Transverse colon (tissue), 3 donors: ENCODE measurements around the gene MDM2.

Experiments used
- POLR2A ChIP-seq: fragments of 450-650 bp; IDR thresholded peaks from one replicate; pipeline ENCODE4 v1.6.1; 2016; ENCODE audit warnings: antibody characterized with exemption, mild to moderate bottlenecking, moderate library complexity
- TF ChIP-seq, protein P1 (sequence below), 5 experiments: fragments of 200-600 bp in 3 of 5; fragments of 450-650 bp in 2 of 5; sonication (generic) in 3 of 5; IDR thresholded peaks; 1 replicate in 2 of 5; 2 replicates in 3 of 5; pipeline ENCODE4 v1.5.1; 2016 to 2017; ENCODE audit warnings: antibody characterized with exemption in 5 of 5, inconsistent platforms in 3 of 5, mild to moderate bottlenecking in 2 of 5, moderate library complexity in 1 of 5

DNA sequence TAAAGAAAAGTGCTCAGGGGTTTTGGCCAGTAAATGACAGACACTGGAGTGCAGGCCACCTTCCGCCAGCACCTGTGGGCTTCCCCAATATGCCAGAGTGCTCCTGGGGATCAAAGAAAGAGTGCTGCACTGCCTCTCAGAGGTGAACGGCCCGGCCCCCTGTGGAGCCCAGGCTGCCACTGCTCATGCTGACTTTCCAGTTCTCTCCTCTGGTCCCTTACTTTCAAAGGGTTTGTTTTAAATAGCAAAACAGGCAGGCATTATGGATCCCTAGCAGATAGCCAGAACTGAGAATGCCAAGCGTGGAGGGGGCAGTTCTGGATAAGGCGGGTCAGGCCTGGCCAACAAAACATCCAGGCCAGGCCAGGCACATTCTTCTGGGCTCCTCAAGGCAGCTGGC is 59.6 kb downstream of the MDM2 start:
- TF ChIP-seq, protein P1, sequence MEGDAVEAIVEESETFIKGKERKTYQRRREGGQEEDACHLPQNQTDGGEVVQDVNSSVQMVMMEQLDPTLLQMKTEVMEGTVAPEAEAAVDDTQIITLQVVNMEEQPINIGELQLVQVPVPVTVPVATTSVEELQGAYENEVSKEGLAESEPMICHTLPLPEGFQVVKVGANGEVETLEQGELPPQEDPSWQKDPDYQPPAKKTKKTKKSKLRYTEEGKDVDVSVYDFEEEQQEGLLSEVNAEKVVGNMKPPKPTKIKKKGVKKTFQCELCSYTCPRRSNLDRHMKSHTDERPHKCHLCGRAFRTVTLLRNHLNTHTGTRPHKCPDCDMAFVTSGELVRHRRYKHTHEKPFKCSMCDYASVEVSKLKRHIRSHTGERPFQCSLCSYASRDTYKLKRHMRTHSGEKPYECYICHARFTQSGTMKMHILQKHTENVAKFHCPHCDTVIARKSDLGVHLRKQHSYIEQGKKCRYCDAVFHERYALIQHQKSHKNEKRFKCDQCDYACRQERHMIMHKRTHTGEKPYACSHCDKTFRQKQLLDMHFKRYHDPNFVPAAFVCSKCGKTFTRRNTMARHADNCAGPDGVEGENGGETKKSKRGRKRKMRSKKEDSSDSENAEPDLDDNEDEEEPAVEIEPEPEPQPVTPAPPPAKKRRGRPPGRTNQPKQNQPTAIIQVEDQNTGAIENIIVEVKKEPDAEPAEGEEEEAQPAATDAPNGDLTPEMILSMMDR (IDR thresholded peaks at IDR 0.05): no peak
- TF ChIP-seq POLR2A: no peak
